Upper lobe of right lung (tissue), 1 donor: ENCODE results near the gene ZNF747. TPM values are rescaled to one million over a fixed set of nuclear protein-coding genes. Genes with fewer than 3 reads are reported as not detected.

Experiments
- ATAC-seq: fragments of 200-7000 bp; cut with Tn5 transposase; one replicate; pipeline ENCODE4 v1.9.1; 2020; ENCODE audit warnings: mild to moderate bottlenecking, moderate library complexity
- DNase-seq: peaks from one replicate; pipeline ENCODE4 v3.0.0-alpha.2; 2020
- H3K27ac ChIP-seq: fragments of 200-600 bp; one replicate; pipeline ENCODE4 v1.8.0; 2022
- H3K27me3 ChIP-seq: fragments of 200-600 bp; one replicate; pipeline ENCODE4 v1.8.0; 2022; ENCODE audit warnings: mild to moderate bottlenecking
- H3K36me3 ChIP-seq: fragments of 200-600 bp; one replicate; pipeline ENCODE4 v1.8.0; 2022
- H3K4me1 ChIP-seq: fragments of 200-600 bp; one replicate; pipeline ENCODE4 v1.8.0; 2022
- H3K4me3 ChIP-seq: fragments of 200-600 bp; one replicate; pipeline ENCODE4 v1.8.0; 2022; ENCODE audit warnings: mild to moderate bottlenecking
- H3K9me3 ChIP-seq: fragments of 200-600 bp; one replicate; pipeline ENCODE4 v1.8.0; 2022
- CTCF ChIP-seq: fragments of 200-600 bp; IDR thresholded peaks from one replicate; pipeline ENCODE4 v1.8.0; 2022; ENCODE audit warnings: antibody characterized with exemption
- intact Hi-C: fragments of 100-400 bp; cut with DNase I; formaldehyde crosslinking; loops from one replicate; pipeline ENCODE4 v1.11.0; 2022
- total RNA-seq: library from RNA; stranded (reverse); fragmentation: NEBNext Ultra II Directional; extraction: Animal tissue kit (Norgen Biotek cat#: 25700); gene quantifications from one replicate; pipeline ENCODE4 v1.2.1, GENCODE V29; 2021
- donor health status: DM: no; HTN: yes; CAD: no; lungs with severe emphysema.

The ZNF747 gene
- total RNA-seq, 1 donor from 2014 or later: 11.5 TPM

- Histone ChIP-seq H3K4me1 (peaks cover 8% of the 10 kb centered on the region), H3K27ac (no peak overlapping the region), H3K4me3 (no peak overlapping the region), H3K27me3 (no peaks in the 10 kb centered on the region), H3K9me3 (no peaks in the 10 kb centered on the region), H3K36me3 (peaks cover 26% of the 10 kb centered on the region)
- no peak for DNase-seq
- intact Hi-C loops: no loop called here
- no peak for ATAC-seq
- no peak for TF ChIP-seq CTCF
Measured at GRCh38 chr16:30555315-30556124, 20.9 kb upstream of the ZNF747 start.

- Histone ChIP-seq H3K36me3 (peaks cover 26% of the 10 kb centered on the region), H3K27me3 (no peaks in the 10 kb centered on the region), H3K4me3 (no peak overlapping the region), H3K9me3 (no peaks in the 10 kb centered on the region), H3K27ac (no peak overlapping the region), H3K4me1 (peaks cover 8% of the 10 kb centered on the region)
- intact Hi-C loops: no loop called here
- ATAC-seq (no peak), DNase-seq (no peak)
- no peak for TF ChIP-seq CTCF
Measured at GRCh38 chr16:30554557-30555314, 20.1 kb upstream of the ZNF747 start.

GRCh38 chr16:30553393-30553899 lies 18.8 kb upstream of the ZNF747 start:
- no peak overlapping the region for H3K4me3 ChIP-seq
- peaks cover 26% of the 10 kb centered on the region for H3K36me3 ChIP-seq
- peaks cover 8% of the 10 kb centered on the region for H3K4me1 ChIP-seq
- no peaks in the 10 kb centered on the region for H3K9me3 ChIP-seq
- DNase-seq: no peak
- TF ChIP-seq CTCF: no peak
- H3K27me3 ChIP-seq: no peaks in the 10 kb centered on the region
- no peak overlapping the region for H3K27ac ChIP-seq
- ATAC-seq: no peak
- intact Hi-C loops: no loop called here

GRCh38 chr16:30552956-30553355 lies 18.3 kb upstream of the ZNF747 start:
- Histone ChIP-seq H3K27me3 (no peaks in the 10 kb centered on the region), H3K27ac (no peak overlapping the region), H3K9me3 (no peaks in the 10 kb centered on the region), H3K4me3 (no peak overlapping the region), H3K4me1 (peaks cover 8% of the 10 kb centered on the region), H3K36me3 (peaks cover 26% of the 10 kb centered on the region)
- intact Hi-C loops: no loop called here
- no peak for TF ChIP-seq CTCF
- ATAC-seq: no peak
- DNase-seq: no peak

- intact Hi-C loops: no loop called here
- peak overlapping the region; percentile 61 for H3K27ac ChIP-seq
- peak; percentile 82 for DNase-seq
Measured at GRCh38 chr16:30551781-30552180, 17.1 kb upstream of the ZNF747 start.

More at GRCh38 chr16:30551781-30552180, 17.1 kb upstream of the ZNF747 start:
- no peak for TF ChIP-seq CTCF
- Histone ChIP-seq H3K4me3 (no peak overlapping the region), H3K27me3 (no peaks in the 10 kb centered on the region), H3K9me3 (no peaks in the 10 kb centered on the region), H3K4me1 (peaks cover 2% of the 10 kb centered on the region), H3K36me3 (peaks cover 26% of the 10 kb centered on the region)
- ATAC-seq: peak; percentile 84
